DND-41 (cell line): ENCODE results near the gene SLC22A15.

ENCODE experiments used
- CTCF ChIP-seq: IDR thresholded peaks from 2 replicates; pipeline ENCODE4 v1.5.1; 2012; ENCODE audit warnings: borderline replicate concordance, low read length, moderate library complexity, mild to moderate bottlenecking; ENCODE audit not compliant: poor library complexity, severe bottlenecking; ENCODE audit errors: extremely low read depth
- EZH2 ChIP-seq: IDR thresholded peaks from 3 replicates; pipeline ENCODE4 v1.6.1; 2012; ENCODE audit warnings: borderline replicate concordance, low read depth, mild to moderate bottlenecking, moderate library complexity, low read length, inconsistent platforms; ENCODE audit not compliant: severe bottlenecking

GRCh38 chr1:116099379-116099778, 123.1 kb downstream of the SLC22A15 start:
- TF ChIP-seq CTCF (no peak), EZH2 (no peak)
